A549 (cell line): Measurements from ENCODE around the gene C14orf39.

Source experiments
- CBX8 ChIP-seq: fragments of 200-600 bp; sonication (generic); IDR thresholded peaks from 2 replicates; pipeline ENCODE4 v1.6.1; 2016
- CEBPB ChIP-seq, 2 experiments: fragments of >200 bp in 1 of 2; sonication (Bioruptor Twin) in 1 of 2; formaldehyde crosslinking in 1 of 2; IDR thresholded peaks; 2 replicates each; pipeline ENCODE4 v1.6.1; 2012 to 2016
- CHD2 ChIP-seq: fragments of 150-350 bp; IDR thresholded peaks from 2 replicates; pipeline ENCODE4 v1.6.1; 2014; ENCODE audit warnings: low read length; ENCODE audit not compliant: partially characterized antibody
- CTCF ChIP-seq: fragments of >200 bp; sonication (Bioruptor Twin); formaldehyde crosslinking; IDR thresholded peaks from 3 replicates; pipeline ENCODE4 v1.5.1; 2016
- JUN ChIP-seq, 2 experiments: fragments of >200 bp; sonication (Bioruptor Twin); formaldehyde crosslinking; IDR thresholded peaks; 2 replicates in 1 of 2; 3 replicates in 1 of 2; pipeline ENCODE4 v1.6.1; 2016 to 2017
- MAX ChIP-seq: IDR thresholded peaks from 2 replicates; pipeline ENCODE4 v1.6.1; 2012
- NFE2L2 ChIP-seq: fragments of 150-350 bp; conservative IDR thresholded peaks from 2 replicates; pipeline ENCODE4 v1.6.1; 2014; ENCODE audit warnings: low read length
- POLR2A ChIP-seq: IDR thresholded peaks from 2 replicates; pipeline ENCODE4 v1.6.1; 2012; ENCODE audit warnings: mild to moderate bottlenecking, low read length
- RCOR1 ChIP-seq: fragments of 150-350 bp; IDR thresholded peaks from 2 replicates; pipeline ENCODE4 v1.6.1; 2014; ENCODE audit warnings: antibody characterized with exemption, low read length, low read depth
- RFX5 ChIP-seq: fragments of 450-650 bp; IDR thresholded peaks from 2 replicates; pipeline ENCODE4 v1.7.1; 2014; ENCODE audit warnings: antibody characterized with exemption, mild to moderate bottlenecking, moderate library complexity
- ZFP36 ChIP-seq: fragments of 450-650 bp; IDR thresholded peaks from 2 replicates; pipeline ENCODE4 v1.6.1; 2014; ENCODE audit warnings: borderline replicate concordance; ENCODE audit not compliant: partially characterized antibody

GRCh38 chr14:60506010-60506409 lies 20.1 kb upstream of the C14orf39 start:
- TF ChIP-seq CTCF (no peak), MAX (no peak), CHD2 (no peak), CBX8 (no peak), RFX5 (no peak), ZFP36 (no peak), JUN (IDR thresholded peaks at IDR 0.05) (no peak), NFE2L2 (no peak), POLR2A (no peak), CEBPB (IDR thresholded peaks at IDR 0.05) (no peak), RCOR1 (no peak)
